ENCODE data around the gene CHRDL1.
A peak's percentile ranks its signal among the peaks of the same experiment; 100 is the strongest.

DNA sequence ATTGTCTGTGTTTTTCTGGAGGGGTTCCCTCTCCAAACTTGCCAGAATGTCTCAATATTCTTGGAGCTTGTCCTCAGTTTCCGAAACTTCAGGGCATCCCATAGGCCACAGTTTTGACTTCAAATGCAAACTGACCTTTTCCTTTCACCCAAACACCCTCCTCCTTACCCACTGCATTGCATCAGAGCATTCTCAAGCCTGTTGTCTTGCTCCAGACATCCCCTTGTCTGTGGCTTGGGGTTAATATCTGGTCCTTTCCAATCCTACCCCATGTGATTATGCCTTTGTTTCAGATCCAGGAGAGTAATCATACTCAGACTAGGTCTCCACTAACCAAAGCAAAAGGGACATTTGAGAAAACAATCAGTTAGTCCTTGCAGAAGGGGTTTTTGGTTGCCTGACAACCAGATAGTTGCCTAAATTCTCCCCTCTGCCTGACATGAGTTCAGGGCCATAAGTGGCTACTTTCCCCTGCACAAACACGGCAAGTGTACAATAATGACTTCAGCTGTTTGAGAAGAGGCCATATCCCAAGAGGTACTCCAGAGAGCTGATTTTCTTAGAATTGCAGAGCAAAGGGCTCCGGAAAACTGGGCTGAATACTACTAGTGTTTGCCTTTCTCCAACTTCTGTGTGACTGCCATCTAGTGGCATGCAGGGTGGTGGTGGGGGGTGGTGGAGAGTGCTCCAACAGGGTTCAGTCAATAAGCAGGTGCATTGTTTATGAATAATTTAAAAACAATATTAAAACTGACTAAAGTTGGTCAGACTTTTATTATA, 130.2 kb downstream of the CHRDL1 start:
- TF ChIP-seq, protein P1, sequence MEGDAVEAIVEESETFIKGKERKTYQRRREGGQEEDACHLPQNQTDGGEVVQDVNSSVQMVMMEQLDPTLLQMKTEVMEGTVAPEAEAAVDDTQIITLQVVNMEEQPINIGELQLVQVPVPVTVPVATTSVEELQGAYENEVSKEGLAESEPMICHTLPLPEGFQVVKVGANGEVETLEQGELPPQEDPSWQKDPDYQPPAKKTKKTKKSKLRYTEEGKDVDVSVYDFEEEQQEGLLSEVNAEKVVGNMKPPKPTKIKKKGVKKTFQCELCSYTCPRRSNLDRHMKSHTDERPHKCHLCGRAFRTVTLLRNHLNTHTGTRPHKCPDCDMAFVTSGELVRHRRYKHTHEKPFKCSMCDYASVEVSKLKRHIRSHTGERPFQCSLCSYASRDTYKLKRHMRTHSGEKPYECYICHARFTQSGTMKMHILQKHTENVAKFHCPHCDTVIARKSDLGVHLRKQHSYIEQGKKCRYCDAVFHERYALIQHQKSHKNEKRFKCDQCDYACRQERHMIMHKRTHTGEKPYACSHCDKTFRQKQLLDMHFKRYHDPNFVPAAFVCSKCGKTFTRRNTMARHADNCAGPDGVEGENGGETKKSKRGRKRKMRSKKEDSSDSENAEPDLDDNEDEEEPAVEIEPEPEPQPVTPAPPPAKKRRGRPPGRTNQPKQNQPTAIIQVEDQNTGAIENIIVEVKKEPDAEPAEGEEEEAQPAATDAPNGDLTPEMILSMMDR (IDR thresholded peaks at IDR 0.05), result peak; percentile 32
- no peak for TF ChIP-seq EZH2 (IDR thresholded peaks at IDR 0.05; ENCODE audit: borderline replicate concordance, insufficient read depth, low read depth, low read length, poor library complexity, severe bottlenecking)
